ENCODE data around the gene FARS2.

DNA sequence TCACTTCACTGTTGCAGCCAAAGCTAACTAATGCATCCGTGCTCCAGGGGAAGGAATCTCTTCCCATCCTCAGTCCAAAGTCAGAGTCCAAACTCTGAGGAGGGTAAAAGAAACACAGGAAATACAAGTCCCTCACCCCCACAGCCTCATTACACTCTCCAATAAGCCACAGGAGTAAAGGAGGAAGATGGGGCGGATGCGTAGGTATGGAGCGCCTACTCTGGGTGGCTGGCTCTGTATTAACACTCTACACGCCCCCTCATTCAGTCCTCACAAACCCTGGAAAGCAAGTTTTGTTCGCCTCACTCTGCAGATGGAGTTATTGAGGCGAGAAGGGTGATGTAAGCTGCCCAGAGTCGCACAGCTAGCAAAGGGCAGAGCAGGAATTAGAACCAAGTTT lies 502.6 kb downstream of the FARS2 start:
- TF ChIP-seq CTCF (IDR thresholded peaks at IDR 0.05) (no peak), EZH2 (IDR thresholded peaks at IDR 0.05; ENCODE audit: borderline replicate concordance, insufficient read depth, low read depth, low read length, poor library complexity, severe bottlenecking) (no peak)
